Measurements from ENCODE around the gene CHD9. TPM values are rescaled to one million over a fixed set of nuclear protein-coding genes. Genes with fewer than 3 reads are reported as not detected.

Gene CHD9
- total RNA-seq, 1 experiment from 2014 or later: 15.2 TPM

DNA sequence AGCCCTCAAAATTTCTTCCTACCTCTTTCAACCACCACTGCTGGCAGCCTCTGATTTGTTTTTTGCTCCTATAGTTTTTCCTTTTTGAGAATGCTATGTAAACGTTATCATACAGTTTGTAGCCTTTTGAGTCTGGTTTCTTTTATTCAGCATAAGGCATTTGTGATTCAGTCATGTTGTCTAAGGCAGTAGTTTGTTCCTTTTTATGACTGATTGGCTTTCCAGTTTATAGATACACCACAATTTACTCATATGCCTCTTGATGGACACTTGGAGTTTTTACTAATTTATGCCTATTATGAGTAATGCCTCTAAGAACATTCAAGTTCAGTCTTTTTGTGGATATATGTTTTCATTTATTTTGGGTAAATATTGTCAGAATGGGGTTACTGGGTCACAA is 136.6 kb downstream of the CHD9 start:
- DNase-seq (ENCODE audit: low spot score): no peak

DNA sequence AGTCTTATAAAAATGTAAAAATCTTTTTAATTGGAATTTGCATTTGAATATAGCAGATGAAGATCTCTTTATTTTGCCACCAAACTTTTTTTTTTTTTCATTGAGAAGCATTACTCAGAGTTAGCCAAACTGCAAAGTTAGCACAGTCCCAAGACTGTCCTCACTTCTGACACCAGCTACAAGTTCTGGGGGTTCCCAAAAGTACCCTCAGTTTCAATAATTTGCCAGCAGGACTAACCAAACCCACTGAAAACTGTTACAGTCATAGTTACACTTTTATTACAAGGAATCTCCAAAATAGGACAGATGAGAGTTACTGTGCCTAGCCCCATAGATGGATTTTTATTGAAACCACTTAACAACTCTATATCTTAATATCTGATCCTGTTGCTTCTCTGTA is 144.1 kb downstream of the CHD9 start:
- no peak for DNase-seq (ENCODE audit: low spot score)

DNA sequence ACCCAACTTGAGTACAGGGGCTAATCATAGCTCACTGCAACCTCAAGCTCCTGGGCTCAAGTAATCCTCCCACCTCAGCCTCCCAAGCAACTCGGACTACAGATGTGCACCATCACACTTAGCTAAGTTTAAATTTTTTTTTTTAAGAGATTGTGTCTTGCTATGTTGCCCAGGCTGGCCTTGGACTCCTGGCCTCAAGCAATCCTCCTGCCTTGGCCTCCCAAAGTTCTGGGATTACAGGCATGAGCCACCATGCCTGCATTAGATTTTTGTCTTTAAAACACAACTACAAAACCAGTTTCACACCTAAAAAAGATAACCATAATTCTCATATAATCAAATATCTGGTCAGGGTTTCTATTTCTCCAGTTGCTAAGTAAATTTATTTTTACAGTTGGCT is 147.1 kb downstream of the CHD9 start:
- DNase-seq (ENCODE audit: low spot score): no peak

DNA sequence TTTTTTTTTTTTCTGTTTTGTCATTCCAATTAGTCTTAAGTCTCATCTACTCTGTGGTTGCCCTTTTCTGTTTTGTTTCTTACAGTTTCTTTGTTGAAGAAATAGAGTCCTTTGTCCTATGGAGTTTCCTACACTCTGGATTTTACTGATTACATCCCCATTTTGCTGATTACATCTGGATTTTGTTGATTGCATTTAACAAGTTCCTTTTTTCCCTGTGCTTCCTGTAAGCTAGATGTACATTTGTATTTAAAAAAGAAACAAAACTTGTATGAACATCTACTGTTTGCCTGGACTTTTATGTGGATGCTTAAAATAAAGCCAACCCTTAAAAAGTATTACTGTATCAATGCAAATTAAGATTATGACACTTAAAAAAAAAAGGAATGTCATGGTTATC is 147.6 kb downstream of the CHD9 start:
- DNase-seq (ENCODE audit: low spot score): no peak

DNA sequence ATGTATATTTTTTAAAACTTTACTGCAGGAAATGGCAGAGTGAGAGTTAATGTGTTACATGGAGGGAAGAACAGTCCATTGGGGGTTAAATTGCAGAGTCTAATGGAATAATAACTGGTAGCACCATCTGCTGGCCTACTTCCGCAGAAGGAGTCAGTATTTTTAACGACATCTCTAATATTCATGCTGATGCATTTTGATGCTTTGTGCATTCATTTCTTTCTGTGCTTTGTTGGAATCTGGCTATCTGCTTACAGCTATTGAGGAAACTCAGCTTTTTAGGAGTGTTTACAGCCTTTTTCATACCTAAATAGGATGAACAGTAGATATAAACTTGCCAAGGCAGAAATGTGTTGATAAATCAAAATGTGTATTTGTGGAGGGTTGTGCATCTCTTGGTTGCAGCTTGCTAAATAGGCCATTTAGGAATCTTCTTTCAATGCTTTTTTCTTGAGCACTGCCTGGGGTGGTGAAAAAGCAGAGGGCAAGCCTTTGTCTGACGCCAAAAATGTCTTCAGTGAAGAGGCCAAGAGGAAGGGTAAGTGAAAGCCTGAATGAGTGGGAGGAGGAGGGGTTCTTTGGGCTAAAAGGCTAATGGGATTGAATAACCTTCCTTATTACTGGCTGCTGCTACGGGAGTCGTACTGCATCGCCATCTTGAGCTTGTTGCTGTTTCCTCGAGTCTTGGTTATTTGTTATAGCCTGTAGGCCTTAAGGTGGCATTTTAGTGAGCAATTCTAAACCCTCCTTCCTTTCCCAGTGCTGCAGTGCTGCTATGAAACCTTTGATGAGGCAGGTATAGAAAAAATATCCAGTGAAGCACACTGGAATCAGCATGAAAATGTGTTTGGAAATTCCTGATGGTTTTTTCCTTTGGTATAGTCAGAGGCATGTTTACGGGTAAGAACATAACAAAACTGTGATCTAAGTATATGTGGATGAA is 153.3 kb downstream of the CHD9 start:
- peak; percentile 84 for DNase-seq (ENCODE audit: low spot score)

DNA sequence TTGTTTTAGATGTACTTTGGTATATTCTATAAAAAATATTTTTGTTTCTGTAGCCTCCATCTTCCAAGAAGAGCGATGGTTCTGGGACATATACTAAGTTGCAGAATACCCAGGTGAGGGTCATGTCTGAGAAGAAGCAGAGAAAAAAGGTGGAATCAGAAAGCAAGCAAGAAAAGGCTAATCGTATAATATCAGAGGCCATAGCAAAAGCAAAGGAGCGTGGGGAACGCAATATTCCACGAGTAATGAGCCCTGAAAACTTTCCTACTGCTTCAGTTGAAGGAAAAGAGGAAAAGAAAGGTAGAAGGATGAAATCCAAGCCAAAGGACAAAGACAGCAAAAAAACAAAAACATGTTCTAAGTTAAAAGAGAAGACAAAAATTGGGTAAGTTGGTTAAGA is 154.6 kb downstream of the CHD9 start:
- peak; percentile 27 for DNase-seq (ENCODE audit: low spot score)

DNA sequence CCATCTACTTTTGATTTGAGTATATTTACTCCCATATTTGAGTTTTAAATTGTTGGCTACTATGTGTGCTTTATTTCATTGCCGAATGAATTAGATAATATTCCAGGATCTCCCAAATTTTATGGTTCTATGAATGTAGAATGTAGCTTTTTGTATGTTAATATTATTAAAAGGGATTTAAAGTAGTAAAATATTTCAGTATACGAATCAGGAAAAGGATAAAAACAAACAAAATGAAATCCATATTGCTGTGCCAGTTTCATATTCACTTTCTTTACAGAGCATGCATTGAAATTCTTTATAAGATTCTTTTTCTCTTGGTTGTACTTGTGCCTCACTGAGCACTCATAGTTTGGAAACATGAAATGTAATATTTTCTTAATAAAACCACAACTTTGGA is 155.1 kb downstream of the CHD9 start:
- DNase-seq (ENCODE audit: low spot score): no peak

DNA sequence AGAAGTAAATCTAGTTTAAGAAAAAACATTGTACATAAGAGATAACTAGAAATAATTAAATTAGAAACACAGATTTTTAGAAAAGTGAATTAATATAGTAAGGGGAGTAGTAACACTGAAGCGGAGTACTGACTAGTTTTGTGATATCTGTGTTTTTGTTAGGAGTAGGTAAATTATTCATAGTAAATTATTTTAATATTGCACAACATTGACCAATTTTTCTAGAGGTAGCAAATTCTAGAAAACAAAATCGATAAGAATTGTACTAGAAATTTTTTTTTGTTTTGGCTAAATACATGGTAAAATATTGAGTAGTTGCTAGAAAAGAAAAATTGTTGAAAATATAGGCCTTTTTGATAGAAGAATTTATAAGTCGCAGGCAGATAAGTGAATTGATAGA is 156.5 kb downstream of the CHD9 start:
- no peak for DNase-seq (ENCODE audit: low spot score)

DNA sequence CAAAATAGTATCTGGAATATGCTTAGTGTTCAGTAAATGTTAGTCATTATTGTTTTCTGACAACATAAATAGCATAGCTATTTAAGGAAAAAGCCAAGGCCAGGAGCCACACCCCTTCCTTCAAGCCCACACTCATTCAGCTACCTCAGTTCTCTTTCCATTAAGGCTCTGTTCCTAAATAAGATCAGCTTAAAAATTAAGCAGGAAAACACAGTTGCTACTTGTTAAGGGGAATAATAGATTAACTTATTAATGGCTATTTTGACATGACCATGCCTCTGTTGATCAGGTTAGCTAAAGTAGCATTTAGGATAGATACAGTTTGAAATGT is 158.1 kb downstream of the CHD9 start:
- no peak for DNase-seq (ENCODE audit: low spot score)

DNA sequence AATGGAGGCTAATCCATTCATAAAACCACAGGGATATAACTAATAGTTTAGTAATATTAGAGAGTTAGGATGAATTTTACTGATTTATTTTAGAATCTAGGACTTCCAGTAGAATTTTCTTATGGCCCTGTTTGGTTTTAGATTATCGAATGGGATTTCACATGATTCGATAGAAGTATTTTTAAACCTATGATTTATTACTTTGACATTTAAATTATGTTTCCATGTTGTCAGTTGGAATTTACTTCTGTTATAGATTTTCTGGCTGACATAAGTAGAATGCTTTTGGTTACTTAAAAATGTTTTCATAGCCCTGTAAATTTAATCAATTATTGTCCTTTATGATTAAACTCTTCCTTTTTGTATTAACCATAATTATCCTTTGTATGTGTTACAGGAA is 158.8 kb downstream of the CHD9 start:
- no peak for DNase-seq (ENCODE audit: low spot score)

DNA sequence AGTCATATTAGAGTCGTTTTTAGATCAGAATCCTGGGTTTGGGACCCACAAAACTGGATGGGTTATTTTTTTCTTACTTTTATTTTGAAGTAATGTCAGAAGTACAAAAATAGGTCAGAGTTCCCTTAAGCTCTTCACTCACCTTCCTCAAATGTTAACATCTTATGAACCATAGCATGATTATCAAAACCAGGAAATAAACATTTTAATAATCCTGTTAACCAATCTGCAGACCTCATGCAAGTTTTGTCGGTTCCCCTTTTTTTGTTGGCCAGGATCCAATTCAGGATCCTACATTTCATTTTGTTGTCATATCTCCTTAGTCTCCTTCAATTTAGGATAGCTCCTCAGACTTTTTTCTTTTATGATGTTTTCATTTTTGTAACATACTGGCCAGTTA is 162.0 kb downstream of the CHD9 start:
- no peak for DNase-seq (ENCODE audit: low spot score)

DNA sequence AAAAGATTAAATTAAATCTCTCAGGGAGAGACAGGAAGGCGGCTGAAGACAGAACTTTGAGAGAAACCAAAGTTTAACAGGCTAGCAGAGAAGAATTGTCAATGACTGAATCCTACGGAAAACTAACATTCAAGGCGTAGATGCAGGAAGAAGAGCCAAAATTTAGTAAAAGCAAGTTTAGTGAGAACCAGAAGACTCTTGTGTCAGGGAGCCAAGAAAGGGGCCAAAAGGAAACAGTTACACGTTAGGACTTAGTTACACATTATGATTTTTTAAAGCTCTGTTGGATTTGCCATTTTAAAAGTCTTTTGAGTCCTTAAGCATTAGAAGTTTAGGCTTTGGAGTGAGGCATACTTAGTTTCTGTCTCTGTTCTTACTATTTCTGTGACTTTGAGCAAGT is 164.6 kb downstream of the CHD9 start:
- DNase-seq (ENCODE audit: low spot score): no peak

DNA sequence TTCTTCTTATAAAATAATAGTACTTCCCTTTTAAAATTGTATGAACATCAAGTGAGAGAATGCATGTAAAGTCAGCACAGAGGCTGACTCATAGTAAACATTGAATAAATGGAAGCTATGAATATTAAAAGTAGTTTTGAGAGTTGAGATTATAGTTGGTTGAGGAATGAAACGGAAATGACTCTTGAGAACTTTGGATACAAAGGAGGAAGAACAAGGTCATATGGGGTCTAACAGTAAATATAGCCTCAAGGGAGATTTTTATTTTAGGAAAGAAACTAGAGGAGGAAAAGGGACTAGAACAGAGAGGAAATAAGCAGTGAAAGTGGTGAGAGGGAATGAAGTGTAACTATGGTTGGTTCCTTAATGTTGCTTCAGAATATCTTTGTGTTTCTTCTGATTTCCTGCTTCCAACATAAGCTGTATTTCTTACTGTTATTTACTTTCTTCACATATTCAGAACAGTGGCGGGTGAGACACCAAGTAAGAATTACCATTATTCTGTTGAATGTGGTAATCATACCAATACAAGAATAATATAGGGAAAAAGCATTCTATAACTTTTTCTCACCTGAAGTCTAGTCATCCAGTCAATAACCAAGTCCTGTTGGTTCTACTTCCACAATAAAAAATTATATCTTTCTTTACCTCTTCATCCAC is 165.1 kb downstream of the CHD9 start:
- DNase-seq (ENCODE audit: low spot score): no peak

DNA sequence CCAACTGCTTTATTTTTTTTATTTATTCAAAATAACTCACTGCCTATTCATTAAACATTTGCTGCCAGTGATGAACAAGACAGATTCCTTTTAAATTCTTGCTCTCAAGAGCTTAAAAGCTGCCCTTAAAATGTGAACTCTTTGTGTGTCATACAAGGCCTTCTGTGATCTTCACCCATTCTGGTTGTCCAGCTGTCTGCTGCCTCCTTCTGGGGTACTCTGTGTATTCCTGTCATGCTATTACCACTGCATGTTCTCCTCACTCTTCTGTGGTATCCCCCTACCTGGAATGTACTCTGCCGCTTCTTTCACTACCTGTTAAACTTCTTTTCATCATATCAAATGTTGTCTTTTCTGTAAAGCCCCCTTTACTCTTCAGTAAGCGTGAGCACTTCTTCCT is 165.8 kb downstream of the CHD9 start:
- DNase-seq (ENCODE audit: low spot score): no peak

DNA sequence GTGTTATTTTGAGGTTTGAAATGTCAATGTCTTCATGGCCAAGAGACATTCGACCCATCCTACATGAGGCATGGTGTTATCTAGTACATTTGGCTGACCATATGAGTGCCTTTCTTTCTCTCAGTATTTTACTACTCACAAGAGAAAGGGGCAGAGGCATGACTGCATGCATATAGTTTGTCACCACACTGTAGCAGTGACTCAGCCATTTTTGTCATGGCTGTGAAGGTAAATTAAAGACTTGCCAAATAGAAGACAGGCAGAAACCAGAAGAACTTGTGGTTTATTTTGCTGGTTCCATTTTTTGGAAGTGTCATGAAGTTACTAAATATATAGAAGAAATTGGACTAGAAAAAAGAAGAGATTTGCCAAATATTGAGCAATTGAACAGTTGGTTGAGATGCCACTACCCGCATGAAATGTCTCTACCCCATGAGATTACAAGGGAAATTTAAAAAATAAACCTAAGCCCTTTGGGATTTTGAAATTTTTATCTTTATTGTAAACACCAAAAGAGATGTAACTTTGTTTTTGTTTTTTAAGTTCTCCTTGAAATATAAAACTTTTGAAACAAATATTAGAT is 170.3 kb downstream of the CHD9 start:
- DNase-seq (ENCODE audit: low spot score): no peak

DNA sequence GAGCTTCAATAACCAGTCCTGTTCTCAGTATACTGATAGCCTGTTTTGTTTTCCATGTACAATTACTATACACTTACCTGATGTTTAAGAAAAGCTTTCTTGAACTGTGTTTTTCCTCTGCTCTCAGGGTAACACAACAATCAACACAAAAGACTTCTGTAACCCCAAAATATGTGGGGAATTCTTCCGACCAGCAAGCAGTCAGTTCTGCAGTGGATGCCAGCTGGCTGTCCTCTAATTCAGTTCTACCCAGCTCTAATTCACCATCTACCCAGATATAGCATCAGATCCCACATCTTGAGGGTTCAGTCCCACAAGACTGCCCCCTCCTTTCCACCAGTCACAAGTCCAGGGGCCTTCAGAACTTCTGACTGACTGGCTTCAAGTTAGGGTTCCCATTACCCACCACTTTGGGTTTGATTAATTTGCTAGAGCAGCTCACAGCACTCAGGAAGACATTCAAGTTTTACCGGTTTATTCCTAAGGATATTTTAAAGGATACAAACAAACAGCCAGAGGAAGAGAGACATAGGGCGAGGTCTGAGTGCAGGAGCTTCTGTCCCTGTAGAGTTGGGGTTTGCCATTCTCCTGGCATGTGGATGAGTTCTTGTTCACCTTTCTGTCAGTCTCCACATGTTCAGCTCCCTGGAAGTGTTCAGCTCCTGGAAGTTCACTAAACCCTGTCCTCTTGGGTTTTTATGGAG is 178.2 kb downstream of the CHD9 start:
- DNase-seq (ENCODE audit: low spot score): no peak

DNA sequence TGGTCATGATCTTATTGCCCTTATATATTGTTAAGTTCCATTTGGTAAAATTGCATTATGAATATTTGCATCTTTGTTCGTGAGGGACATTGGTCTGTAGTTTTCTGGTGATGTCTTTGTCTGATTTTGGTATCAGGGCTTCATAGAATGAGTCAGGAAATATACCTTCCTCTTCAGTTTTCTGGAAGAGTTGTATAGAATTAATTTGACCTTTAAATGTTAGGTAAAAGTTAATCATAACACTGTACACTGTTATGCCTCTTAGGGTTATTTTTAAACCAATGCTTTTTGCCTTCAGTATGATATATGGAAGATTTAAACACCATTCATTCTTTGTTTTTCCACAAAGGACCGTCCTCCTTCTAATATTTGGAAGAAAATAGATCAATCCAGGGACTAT is 180.0 kb downstream of the CHD9 start:
- DNase-seq (ENCODE audit: low spot score): no peak

DNA sequence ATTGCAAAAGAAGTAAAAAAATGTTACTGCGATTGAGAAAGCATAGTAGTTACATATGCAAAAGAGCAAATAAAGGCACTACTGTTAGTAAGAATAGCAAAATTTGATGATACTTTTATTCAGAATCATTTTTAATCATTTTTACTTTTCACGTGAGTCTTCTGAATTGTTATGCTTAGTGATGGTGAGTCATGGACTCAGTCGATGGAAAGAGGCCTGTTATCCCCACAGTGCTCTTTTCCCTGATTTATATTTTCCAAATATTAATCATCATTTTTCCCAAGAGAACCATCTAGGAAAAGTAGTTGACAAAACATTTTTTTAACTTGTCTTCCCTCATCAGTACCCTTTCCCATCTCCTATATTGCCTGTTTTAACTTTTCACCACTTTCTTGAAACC is 181.1 kb downstream of the CHD9 start:
- DNase-seq (ENCODE audit: low spot score): no peak

DNA sequence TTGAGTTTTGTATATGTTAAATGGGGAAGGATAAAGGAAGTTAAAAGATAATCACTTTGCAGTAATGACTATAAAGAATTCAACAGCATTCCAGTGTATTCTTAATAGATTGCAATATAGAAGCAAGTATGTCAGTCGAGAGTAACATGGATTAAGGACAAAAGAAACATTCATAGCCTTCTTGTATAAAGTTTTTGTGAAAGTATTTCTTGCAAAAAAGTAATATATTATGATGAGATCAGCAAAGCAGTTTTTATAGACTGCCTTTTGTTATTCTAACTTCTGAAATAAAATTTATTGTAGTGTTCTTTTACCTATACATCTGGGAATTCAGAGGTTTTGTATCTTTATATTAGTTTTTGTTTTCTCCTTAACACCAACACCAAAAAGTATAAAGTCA is 194.5 kb downstream of the CHD9 start:
- DNase-seq (ENCODE audit: low spot score): no peak

DNA sequence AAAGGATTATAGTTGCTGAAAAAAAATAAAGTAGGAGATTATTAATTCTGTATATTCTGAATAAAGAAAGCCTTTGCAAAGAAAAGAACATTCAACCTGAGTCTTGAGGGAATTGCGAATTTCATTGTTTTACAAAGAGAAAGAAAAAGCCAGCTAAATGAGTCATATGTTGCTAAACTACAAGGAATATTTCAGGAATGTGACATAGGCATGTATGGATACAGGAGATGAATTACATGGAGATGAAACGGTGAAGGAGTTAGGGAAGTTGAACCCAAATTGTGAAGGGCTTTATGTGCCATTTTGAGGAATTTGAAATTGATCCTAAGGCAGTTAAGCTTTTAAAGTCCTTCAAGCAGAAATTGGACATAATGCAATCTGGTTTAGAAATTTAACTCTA is 202.2 kb downstream of the CHD9 start:
- no peak for DNase-seq (ENCODE audit: low spot score)

DNA sequence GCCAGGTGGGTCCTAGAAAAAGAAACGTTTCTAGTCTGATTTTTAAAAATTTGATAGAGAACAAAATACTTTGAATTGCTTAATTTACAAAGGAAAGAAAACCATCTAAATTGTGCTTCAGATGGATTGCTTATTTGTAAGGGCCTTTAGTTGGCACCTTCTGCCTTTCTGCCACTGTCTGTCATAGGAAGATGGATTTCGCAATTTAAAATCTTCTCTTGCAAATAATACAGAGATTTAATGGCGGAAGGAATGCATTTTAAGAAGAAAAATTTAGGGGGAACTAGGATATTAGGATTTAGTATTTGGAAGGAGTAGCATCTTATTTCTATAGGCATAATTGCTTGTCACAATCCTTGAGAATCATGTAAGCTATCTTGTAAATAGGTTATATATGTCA is 204.0 kb downstream of the CHD9 start:
- DNase-seq (ENCODE audit: low spot score): no peak

DNA sequence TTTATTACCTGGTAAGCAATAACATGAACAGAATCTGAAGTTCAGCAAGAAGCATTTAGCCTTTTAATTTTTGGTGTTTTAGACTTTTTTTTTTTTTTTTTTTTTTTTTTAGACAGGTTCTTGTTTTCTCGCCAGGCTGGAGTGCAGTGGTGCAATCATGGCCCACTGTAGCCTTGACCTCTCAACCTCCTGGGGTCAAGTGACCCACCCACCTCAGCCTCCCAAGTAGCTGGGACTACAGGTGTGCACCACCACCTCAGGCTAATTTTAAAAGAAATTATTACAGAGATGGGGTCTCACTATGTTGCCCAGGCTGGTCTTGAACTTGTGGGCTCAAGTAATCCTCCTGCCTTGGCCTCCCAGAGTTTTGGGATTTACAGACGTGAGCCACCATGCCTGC is 206.5 kb downstream of the CHD9 start:
- DNase-seq (ENCODE audit: low spot score): no peak
